Measurements from ENCODE around the gene TTC21B. TPM values are rescaled to one million over a fixed set of nuclear protein-coding genes. Genes with fewer than 3 reads are reported as not detected.

Gene TTC21B
- total RNA-seq, 1 donor from 2014 or later: 10.0 TPM

- FAIRE-seq (no peak), DNase-seq (ENCODE audit: low read depth) (peak; percentile 78)
- Histone ChIP-seq H3K4me3 (ENCODE audit: low read depth, low read length) (no peak overlapping the region), H3K27me3 (ENCODE audit: control insufficient read depth, insufficient read depth, low read length) (no peaks in the 10 kb centered on the region), H3K36me3 (ENCODE audit: control insufficient read depth, insufficient read depth, low read length) (no peaks in the 10 kb centered on the region)
- no peak for TF ChIP-seq CTCF (IDR thresholded peaks at IDR 0.05; ENCODE audit: insufficient read depth, low read length, severe bottlenecking)
Observed at GRCh38 chr2:165877565-165878550, 75.7 kb downstream of the TTC21B start.

GRCh38 chr2:165876712-165877111 lies 76.9 kb downstream of the TTC21B start:
- TF ChIP-seq CTCF (IDR thresholded peaks at IDR 0.05; ENCODE audit: insufficient read depth, low read length, severe bottlenecking): no peak
- DNase-seq (ENCODE audit: low read depth) (peak; percentile 62), FAIRE-seq (no peak)
- H3K36me3 ChIP-seq (ENCODE audit: control insufficient read depth, insufficient read depth, low read length): no peaks in the 10 kb centered on the region
- H3K27me3 ChIP-seq (ENCODE audit: control insufficient read depth, insufficient read depth, low read length): no peaks in the 10 kb centered on the region
- H3K4me3 ChIP-seq (ENCODE audit: low read depth, low read length): no peak overlapping the region

- DNase-seq (ENCODE audit: low read depth) (no peak), FAIRE-seq (no peak)
- Histone ChIP-seq H3K4me3 (ENCODE audit: low read depth, low read length) (no peak overlapping the region), H3K27me3 (ENCODE audit: control insufficient read depth, insufficient read depth, low read length) (no peaks in the 10 kb centered on the region), H3K36me3 (ENCODE audit: control insufficient read depth, insufficient read depth, low read length) (no peaks in the 10 kb centered on the region)
- TF ChIP-seq CTCF (IDR thresholded peaks at IDR 0.05; ENCODE audit: insufficient read depth, low read length, severe bottlenecking): no peak
Observed at GRCh38 chr2:165876269-165876668, 77.3 kb downstream of the TTC21B start.

GRCh38 chr2:165874445-165875039 lies 79.0 kb downstream of the TTC21B start:
- DNase-seq (ENCODE audit: low read depth): peak; percentile 75

GRCh38 chr2:165872101-165872791 lies 81.3 kb downstream of the TTC21B start:
- no peaks in the 10 kb centered on the region for H3K27me3 ChIP-seq (ENCODE audit: control insufficient read depth, insufficient read depth, low read length)
- no peak for TF ChIP-seq CTCF (IDR thresholded peaks at IDR 0.05; ENCODE audit: insufficient read depth, low read length, severe bottlenecking)
- DNase-seq (ENCODE audit: low read depth): no peak
- H3K4me3 ChIP-seq (ENCODE audit: low read depth, low read length): no peak overlapping the region
- H3K36me3 ChIP-seq (ENCODE audit: control insufficient read depth, insufficient read depth, low read length): no peaks in the 10 kb centered on the region
- FAIRE-seq: no peak

More at GRCh38 chr2:165874445-165875039, 79.0 kb downstream of the TTC21B start:
- Histone ChIP-seq H3K27me3 (ENCODE audit: control insufficient read depth, insufficient read depth, low read length) (no peaks in the 10 kb centered on the region), H3K36me3 (ENCODE audit: control insufficient read depth, insufficient read depth, low read length) (no peaks in the 10 kb centered on the region), H3K4me3 (ENCODE audit: low read depth, low read length) (no peak overlapping the region)
- peak; percentile 56 for TF ChIP-seq CTCF (IDR thresholded peaks at IDR 0.05; ENCODE audit: insufficient read depth, low read length, severe bottlenecking)
- FAIRE-seq: no peak
